Epithelial cell of proximal tubule (primary cell): ENCODE data around the gene TMEM120B. TPM values are rescaled to one million over a fixed set of nuclear protein-coding genes. Genes with fewer than 3 reads are reported as not detected.

Experiments used
- DNase-seq: peaks from one replicate; pipeline ENCODE4 v3.0.0-alpha.2; 2011; ENCODE audit warnings: low read depth
- H3K4me3 ChIP-seq: 2 replicates; pipeline ENCODE4 v1.5.1; 2011; ENCODE audit warnings: low read depth, mild to moderate bottlenecking, low read length
- total RNA-seq: library from RNA; depleted of rRNA; stranded (reverse); fragments of >200 nt; gene quantifications from 2 replicates; pipeline ENCODE4 v1.2.3, GENCODE V29; 2015
- TF ChIP-seq, protein P1 (sequence below): conservative IDR thresholded peaks from 2 replicates; pipeline ENCODE4 v1.5.1; 2012; ENCODE audit warnings: low read depth, mild to moderate bottlenecking, low read length

TMEM120B gene
- total RNA-seq, 1 donor from 2014 or later, result 5.5 TPM

DNA sequence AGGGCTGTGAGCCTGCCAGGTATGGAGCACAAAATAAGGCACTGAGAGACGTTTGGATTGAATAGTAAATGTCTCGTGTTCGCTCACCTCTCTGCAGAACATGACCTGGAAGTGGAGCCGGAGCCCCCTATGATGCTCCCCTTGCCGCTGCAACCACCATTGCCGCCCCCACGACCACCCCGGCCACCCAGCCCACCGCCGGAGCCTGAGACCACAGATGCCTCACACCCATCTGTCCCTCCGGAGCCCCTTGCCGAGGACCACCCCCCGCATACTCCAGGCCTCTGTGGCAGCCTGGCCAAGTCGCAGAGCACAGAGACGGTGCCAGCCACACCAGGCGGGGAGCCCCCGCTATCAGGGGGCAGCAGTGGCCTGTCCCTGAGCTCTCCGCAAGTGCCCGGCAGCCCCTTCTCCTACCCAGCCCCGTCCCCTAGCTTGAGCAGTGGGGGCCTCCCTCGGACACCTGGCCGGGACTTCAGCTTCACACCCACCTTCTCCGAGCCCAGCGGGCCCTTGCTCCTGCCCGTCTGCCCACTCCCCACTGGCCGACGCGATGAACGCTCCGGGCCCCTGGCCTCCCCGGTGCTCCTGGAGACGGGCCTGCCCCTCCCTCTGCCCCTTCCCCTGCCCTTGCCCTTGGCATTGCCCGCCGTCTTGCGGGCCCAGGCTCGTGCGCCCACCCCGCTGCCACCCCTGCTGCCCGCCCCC, 110.0 kb downstream of the TMEM120B start:
- H3K4me3 ChIP-seq, result no peak overlapping the region
- TF ChIP-seq, protein P1, sequence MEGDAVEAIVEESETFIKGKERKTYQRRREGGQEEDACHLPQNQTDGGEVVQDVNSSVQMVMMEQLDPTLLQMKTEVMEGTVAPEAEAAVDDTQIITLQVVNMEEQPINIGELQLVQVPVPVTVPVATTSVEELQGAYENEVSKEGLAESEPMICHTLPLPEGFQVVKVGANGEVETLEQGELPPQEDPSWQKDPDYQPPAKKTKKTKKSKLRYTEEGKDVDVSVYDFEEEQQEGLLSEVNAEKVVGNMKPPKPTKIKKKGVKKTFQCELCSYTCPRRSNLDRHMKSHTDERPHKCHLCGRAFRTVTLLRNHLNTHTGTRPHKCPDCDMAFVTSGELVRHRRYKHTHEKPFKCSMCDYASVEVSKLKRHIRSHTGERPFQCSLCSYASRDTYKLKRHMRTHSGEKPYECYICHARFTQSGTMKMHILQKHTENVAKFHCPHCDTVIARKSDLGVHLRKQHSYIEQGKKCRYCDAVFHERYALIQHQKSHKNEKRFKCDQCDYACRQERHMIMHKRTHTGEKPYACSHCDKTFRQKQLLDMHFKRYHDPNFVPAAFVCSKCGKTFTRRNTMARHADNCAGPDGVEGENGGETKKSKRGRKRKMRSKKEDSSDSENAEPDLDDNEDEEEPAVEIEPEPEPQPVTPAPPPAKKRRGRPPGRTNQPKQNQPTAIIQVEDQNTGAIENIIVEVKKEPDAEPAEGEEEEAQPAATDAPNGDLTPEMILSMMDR, result no peak
- no peak for DNase-seq

DNA sequence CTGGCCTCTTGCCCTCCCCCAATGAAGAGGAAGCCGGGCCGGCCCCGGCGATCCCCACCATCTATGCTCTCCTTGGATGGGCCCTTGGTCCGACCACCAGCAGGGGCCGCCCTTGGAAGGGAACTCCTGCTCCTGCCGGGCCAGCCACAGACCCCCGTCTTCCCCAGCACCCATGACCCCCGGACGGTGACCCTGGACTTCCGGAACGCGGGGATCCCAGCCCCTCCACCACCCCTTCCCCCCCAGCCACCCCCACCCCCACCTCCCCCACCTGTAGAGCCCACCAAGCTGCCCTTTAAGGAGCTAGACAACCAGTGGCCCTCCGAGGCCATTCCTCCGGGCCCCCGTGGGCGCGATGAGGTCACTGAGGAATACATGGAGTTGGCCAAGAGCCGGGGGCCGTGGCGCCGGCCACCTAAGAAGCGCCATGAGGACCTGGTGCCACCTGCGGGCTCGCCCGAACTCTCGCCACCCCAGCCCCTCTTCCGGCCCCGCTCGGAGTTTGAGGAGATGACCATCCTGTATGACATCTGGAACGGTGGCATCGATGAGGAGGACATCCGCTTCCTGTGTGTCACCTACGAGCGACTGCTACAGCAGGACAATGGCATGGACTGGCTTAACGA, 110.7 kb downstream of the TMEM120B start:
- no peak for DNase-seq
- no peak overlapping the region for H3K4me3 ChIP-seq
- TF ChIP-seq, protein P1, result peak; percentile 18

DNA sequence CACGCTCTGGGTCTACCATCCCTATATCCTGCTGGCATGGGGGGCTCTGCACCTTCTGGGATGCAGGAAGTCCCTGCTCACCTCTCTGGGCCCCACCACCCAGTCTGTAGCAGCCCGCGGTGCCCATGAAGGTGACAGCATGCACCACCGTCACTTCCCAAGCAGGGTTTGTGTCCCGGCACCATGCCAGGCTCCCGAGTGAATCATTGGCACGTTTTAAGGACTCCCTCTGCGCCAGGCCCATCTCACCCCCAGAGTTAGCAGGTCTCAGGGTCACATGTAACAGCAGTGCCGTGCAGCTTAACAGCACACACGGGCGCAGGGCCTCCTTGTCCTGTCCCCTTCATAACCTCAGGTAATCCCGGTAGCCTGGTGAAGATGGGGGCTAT, 111.2 kb downstream of the TMEM120B start:
- H3K4me3 ChIP-seq, result no peak overlapping the region
- DNase-seq, result no peak
- TF ChIP-seq, protein P1, result no peak

DNA sequence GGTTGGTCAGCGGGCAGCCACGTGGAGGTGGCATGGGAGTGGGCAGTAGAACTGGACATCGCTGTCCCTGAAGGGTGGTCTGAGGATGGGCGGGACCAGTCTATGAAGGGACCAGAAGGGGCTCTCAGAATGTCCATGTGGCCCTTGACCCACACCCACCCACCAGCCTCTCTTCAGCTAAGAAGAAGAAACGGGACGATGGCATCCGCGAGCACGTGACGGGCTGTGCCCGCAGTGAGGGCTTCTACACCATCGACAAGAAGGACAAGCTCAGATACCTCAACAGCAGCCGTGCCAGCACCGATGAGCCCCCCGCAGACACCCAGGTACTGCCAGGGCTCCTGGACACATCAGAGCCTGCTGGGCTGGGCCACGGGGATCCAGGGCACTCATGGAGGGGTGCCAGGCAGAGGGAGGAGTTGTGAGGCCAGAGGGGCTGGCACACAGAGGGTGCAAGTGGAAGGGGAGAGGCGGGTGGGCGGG, 112.5 kb downstream of the TMEM120B start:
- no peak for DNase-seq
- H3K4me3 ChIP-seq, result no peak overlapping the region
- TF ChIP-seq, protein P1, result no peak

DNA sequence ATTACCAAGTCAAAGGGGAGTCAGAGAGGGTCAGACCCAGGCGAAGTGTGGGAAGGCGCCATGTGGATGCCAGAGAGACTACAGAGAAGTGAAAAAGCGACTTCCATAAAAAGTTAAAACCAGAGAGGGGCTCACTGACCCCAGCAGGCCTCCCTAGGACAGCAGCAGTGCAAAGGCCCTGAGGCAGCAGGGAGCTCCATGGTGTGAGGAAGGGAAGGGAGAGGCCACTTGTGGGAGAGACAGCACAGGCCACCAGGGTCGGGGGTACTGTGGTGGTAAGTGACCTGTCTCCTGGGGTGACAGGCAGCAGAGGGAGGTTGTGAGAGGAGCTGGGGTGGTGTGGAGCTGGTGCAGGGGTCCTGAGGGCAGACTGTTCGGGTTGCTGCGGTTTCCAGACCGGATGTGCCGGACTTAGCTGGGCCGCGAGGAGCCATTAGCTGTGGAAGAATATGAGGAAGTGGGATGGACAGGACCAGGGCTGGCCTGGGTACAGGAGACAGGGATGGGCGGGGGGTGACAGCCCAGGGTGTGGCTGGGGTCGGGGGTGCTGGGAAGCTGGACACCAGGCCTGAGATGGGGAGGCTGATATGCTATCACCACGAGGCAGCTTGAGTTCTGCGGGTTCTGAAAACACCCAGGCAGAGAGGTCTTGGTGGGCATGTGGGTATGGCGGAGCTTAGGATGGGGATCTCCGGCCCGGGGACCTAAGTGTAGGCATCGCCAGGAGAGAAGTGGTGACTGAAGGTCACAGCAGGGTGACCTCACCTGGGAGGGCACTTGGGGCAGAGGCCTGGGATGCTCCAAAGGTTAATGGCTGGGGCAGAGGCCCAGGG, 114.0 kb downstream of the TMEM120B start:
- TF ChIP-seq, protein P1, result no peak
- no peak overlapping the region for H3K4me3 ChIP-seq
- no peak for DNase-seq

DNA sequence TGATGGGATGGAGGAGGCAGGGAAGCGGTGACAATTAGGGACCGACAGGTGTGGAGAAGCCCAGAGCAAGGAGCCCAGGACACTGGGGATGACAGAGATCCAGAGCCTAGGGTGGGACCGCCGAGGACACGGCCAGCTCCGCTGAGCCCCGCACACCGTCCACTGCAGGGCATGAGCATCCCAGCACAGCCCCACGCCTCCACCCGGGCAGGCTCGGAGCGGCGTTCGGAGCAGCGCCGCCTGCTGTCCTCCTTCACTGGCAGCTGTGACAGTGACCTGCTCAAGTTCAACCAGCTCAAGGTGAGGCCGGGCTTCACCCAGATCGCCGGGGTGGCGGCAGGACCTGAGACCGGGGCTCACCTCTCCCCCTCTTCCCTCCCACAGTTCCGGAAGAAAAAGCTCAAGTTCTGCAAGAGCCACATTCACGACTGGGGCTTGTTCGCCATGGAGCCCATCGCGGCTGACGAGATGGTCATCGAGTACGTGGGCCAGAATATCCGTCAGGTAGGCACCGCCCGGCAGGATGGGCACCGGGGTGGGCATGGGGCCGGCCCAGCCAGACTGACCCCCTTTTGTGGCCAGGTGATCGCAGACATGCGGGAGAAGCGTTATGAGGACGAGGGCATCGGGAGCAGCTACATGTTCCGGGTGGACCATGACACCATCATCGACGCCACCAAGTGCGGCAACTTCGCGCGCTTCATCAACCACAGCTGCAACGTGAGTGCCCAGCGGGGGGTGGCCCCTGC, 115.0 kb downstream of the TMEM120B start:
- no peak for DNase-seq
- TF ChIP-seq, protein P1, result no peak
- no peak overlapping the region for H3K4me3 ChIP-seq
